HL-60 (cell line): Measurements from ENCODE around the gene CCDC181.

Experiments used
- CTCF ChIP-seq: IDR thresholded peaks from one replicate; pipeline ENCODE4 v1.5.1; 2011; ENCODE audit warnings: low read length, control low read depth, inconsistent platforms; ENCODE audit not compliant: insufficient read depth
- REST ChIP-seq: IDR thresholded peaks from 2 replicates; pipeline ENCODE4 v1.6.1; 2012; ENCODE audit warnings: low read depth; ENCODE audit not compliant: insufficient replicate concordance

GRCh38 chr1:169460191-169460833 is 33.0 kb upstream of the CCDC181 start:
- TF ChIP-seq CTCF (no peak), REST (no peak)
